WTC11 (cell line): ENCODE results near the gene PTPRN2. TPM values are rescaled to one million over a fixed set of nuclear protein-coding genes. Genes with fewer than 3 reads are reported as not detected.

ENCODE experiments used
- ATAC-seq: fragments of 200-7000 bp; cut with Tn5 transposase; 2 replicates; pipeline ENCODE4 v1.10.0; 2021; ENCODE audit warnings: mild to moderate bottlenecking, moderate library complexity
- CTCF ChIA-PET: fragments of 300-600 bp; sonication (Branson Sonifier 250); formaldehyde crosslinking; loops from one replicate; lab custom pipeline; 2021; ENCODE audit warnings: antibody characterized with exemption; lab: Charles Lee
- POLR2A ChIA-PET: fragments of 350-600 bp; sonication (Branson Sonifier 250); formaldehyde crosslinking; loops from one replicate; lab custom pipeline; 2021; ENCODE audit warnings: antibody characterized with exemption; lab: Charles Lee
- DNase-seq: peaks from one replicate; pipeline ENCODE4 v3.0.0; 2021; ENCODE audit warnings: low spot score
- H3K27ac Mint-ChIP-seq: 2 replicates; pipeline ENCODE4 v1.8.0; 2021; ENCODE audit warnings: mixed read lengths
- H3K27me3 Mint-ChIP-seq: 2 replicates; pipeline ENCODE4 v1.8.0; 2021; ENCODE audit warnings: low read depth, mild to moderate bottlenecking, moderate library complexity, mixed read lengths
- H3K36me3 Mint-ChIP-seq: 2 replicates; pipeline ENCODE4 v1.8.0; 2021; ENCODE audit warnings: mixed read lengths
- H3K4me1 Mint-ChIP-seq: 2 replicates; pipeline ENCODE4 v1.8.0; 2022; ENCODE audit warnings: mixed read lengths
- H3K4me3 Mint-ChIP-seq: 2 replicates; pipeline ENCODE4 v1.8.0; 2021; ENCODE audit warnings: mild to moderate bottlenecking, moderate library complexity, mixed read lengths
- H3K9me3 Mint-ChIP-seq: 2 replicates; pipeline ENCODE4 v1.8.0; 2021; ENCODE audit warnings: mixed read lengths
- ATF1 ChIP-seq: sonication (generic); formaldehyde crosslinking; IDR thresholded peaks from 2 replicates; pipeline ENCODE4 v1.8.1; 2023; ENCODE audit warnings: mild to moderate bottlenecking, moderate library complexity, missing genetic modification reagents
- CBFB ChIP-seq: sonication (generic); formaldehyde crosslinking; IDR thresholded peaks from 2 replicates; pipeline ENCODE4 v1.8.1; 2022; ENCODE audit warnings: mild to moderate bottlenecking, low read depth, missing genetic modification reagents
- EMX1 ChIP-seq: fragments of 250-450 bp; sonication (Bioruptor Pico); IDR thresholded peaks from 2 replicates; pipeline ENCODE4 v1.8.0; 2021; ENCODE audit warnings: mild to moderate bottlenecking
- FOXJ3 ChIP-seq: sonication (generic); formaldehyde crosslinking; IDR thresholded peaks from 2 replicates; pipeline ENCODE4 v1.9.0; 2021; ENCODE audit warnings: missing genetic modification reagents, mild to moderate bottlenecking, borderline replicate concordance
- FOXP1 ChIP-seq: sonication (generic); formaldehyde crosslinking; IDR thresholded peaks from 2 replicates; pipeline ENCODE4 v1.8.0; 2022; ENCODE audit warnings: missing genetic modification reagents, mild to moderate bottlenecking, moderate library complexity, borderline replicate concordance
- GRHL2 ChIP-seq: fragments of 250-450 bp; sonication (Bioruptor Pico); IDR thresholded peaks from 2 replicates; pipeline ENCODE4 v1.8.0; 2022; ENCODE audit warnings: mild to moderate bottlenecking, moderate library complexity; ENCODE audit not compliant: insufficient replicate concordance, severe bottlenecking
- GTF2I ChIP-seq: fragments of 250-450 bp; sonication (Bioruptor Pico); conservative IDR thresholded peaks from 2 replicates; pipeline ENCODE4 v1.4.0; 2021; ENCODE audit warnings: mild to moderate bottlenecking
- IRF2 ChIP-seq: sonication (generic); formaldehyde crosslinking; IDR thresholded peaks from 2 replicates; pipeline ENCODE4 v1.8.0; 2022; ENCODE audit warnings: low read depth, missing genetic modification reagents, borderline replicate concordance
- JAZF1 ChIP-seq: fragments of 250-450 bp; sonication (Bioruptor Pico); IDR thresholded peaks from 2 replicates; pipeline ENCODE4 v1.9.0; 2021; ENCODE audit warnings: moderate library complexity, mild to moderate bottlenecking, inconsistent platforms
- JUN ChIP-seq: sonication (generic); formaldehyde crosslinking; IDR thresholded peaks from 2 replicates; pipeline ENCODE4 v1.8.0; 2023; ENCODE audit warnings: mild to moderate bottlenecking, missing genetic modification reagents
- NFE2L1 ChIP-seq: sonication (generic); formaldehyde crosslinking; IDR thresholded peaks from 2 replicates; pipeline ENCODE4 v1.8.1; 2023; ENCODE audit warnings: missing genetic modification reagents
- NR2C2 ChIP-seq: sonication (generic); formaldehyde crosslinking; IDR thresholded peaks from 2 replicates; pipeline ENCODE4 v1.8.0; 2022; ENCODE audit warnings: mild to moderate bottlenecking, missing genetic modification reagents
- NR3C1 ChIP-seq: sonication (generic); formaldehyde crosslinking; conservative IDR thresholded peaks from 2 replicates; pipeline ENCODE4 v1.8.1; 2023; ENCODE audit warnings: low read depth, mild to moderate bottlenecking, missing genetic modification reagents
- SP1 ChIP-seq: sonication (generic); formaldehyde crosslinking; conservative IDR thresholded peaks from 2 replicates; pipeline ENCODE4 v1.8.1; 2022; ENCODE audit warnings: missing genetic modification reagents
- TP53 ChIP-seq: sonication (generic); formaldehyde crosslinking; IDR thresholded peaks from 2 replicates; pipeline ENCODE4 v1.8.1; 2023; ENCODE audit warnings: mild to moderate bottlenecking, missing genetic modification reagents
- ZBTB21 ChIP-seq: sonication (generic); formaldehyde crosslinking; IDR thresholded peaks from 2 replicates; pipeline ENCODE4 v1.8.1; 2023; ENCODE audit warnings: mild to moderate bottlenecking, missing genetic modification reagents, borderline replicate concordance
- ZNF396 ChIP-seq: fragments of 250-450 bp; sonication (Bioruptor Pico); IDR thresholded peaks from 2 replicates; pipeline ENCODE4 v1.8.0; 2021; ENCODE audit warnings: mild to moderate bottlenecking, moderate library complexity, borderline replicate concordance
- total RNA-seq: library from RNA; stranded (reverse); gene quantifications from 3 replicates; pipeline ENCODE4 v1.2.3, GENCODE V29; 2021
- TF ChIP-seq, protein P1 (sequence below): sonication (generic); formaldehyde crosslinking; conservative IDR thresholded peaks from 2 replicates; pipeline ENCODE4 v1.8.1; 2023; ENCODE audit warnings: mild to moderate bottlenecking, low read depth, missing genetic modification reagents, moderate library complexity
- TF ChIP-seq, protein P2 (sequence below): sonication (generic); formaldehyde crosslinking; IDR thresholded peaks from 2 replicates; pipeline ENCODE4 v1.8.0; 2022; ENCODE audit warnings: mild to moderate bottlenecking, missing genetic modification reagents
- TF ChIP-seq, protein P3 (sequence below): sonication (generic); formaldehyde crosslinking; IDR thresholded peaks from 2 replicates; pipeline ENCODE4 v1.8.1; 2023; ENCODE audit warnings: mild to moderate bottlenecking, missing genetic modification reagents, moderate library complexity
- TF ChIP-seq, protein P4 (sequence below): sonication (generic); formaldehyde crosslinking; IDR thresholded peaks from 2 replicates; pipeline ENCODE4 v1.8.0; 2022; ENCODE audit warnings: mild to moderate bottlenecking, missing genetic modification reagents
- TF ChIP-seq, protein P5 (sequence below): fragments of 250-450 bp; sonication (Bioruptor Pico); IDR thresholded peaks from 2 replicates; pipeline ENCODE4 v1.9.0; 2021; ENCODE audit warnings: mild to moderate bottlenecking
- TF ChIP-seq, protein P6 (sequence below): fragments of 250-450 bp; sonication (Bioruptor Pico); conservative IDR thresholded peaks from 2 replicates; pipeline ENCODE4 v1.9.0; 2021; ENCODE audit warnings: mild to moderate bottlenecking
- TF ChIP-seq, protein P7 (sequence below): sonication (generic); formaldehyde crosslinking; conservative IDR thresholded peaks from 2 replicates; pipeline ENCODE4 v1.8.1; 2022; ENCODE audit warnings: mild to moderate bottlenecking, missing genetic modification reagents
- TF ChIP-seq, protein P8 (sequence below): fragments of 250-450 bp; sonication (Bioruptor Pico); IDR thresholded peaks from 2 replicates; pipeline ENCODE4 v1.8.0; 2021; ENCODE audit warnings: mild to moderate bottlenecking

Gene PTPRN2
- total RNA-seq, 1 experiment from 2014 or later = 4.7 TPM

DNA sequence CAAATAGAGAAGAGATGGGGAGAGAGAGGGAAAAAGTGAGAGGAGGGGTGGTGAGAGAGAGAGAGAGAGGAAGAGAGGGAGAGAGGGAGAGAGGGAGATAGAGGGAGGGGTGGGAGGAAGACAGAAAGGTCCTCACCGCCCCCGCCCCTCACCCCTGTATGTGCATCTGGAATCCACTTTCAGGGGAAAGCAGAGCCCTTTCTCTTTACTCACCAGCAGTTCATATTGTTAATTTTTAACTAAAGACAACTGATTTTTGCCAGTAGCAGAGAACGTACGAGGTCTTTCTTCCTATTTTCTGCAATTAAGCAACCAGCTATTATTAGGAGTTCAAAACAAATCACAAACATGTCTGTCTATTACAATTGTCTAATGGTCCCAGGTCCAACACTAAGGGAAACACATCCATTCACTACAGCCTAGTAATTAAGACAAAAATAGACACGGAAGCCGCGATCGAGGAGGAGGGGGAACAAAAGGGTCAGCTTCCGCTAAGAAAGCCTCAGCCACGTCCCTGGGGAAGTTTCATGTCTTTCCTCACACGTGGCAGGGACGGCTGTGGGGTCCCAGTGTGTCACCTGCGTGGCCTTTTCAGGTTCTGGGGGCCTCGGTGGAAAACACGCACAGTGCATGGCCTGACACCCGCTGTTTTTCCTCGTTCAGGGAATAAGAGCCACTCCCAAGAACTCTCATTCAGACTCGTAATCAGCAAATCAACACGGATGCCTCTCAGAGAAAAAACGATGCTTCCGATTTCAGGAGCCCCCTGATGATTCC is 572.0 kb downstream of the PTPRN2 start:
- no peak for ATAC-seq

DNA sequence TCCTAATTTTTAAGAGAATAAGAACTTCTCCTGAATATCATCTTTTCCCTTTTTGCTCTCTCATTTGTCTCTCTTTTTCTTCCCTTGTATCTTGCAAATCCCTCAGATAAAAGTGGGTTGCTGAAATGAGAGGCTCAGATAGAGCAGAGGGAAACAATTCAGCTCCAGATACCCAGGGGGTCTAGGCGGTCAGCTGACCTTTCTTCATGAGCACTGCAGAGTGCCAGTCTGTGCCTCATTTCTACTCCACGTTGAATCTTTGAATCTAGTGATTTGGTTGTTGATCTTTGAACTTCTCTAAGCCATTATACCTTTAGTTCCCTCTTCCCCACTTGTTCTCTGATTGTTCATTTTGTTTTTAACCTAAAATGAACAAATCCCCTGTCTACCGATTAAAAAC is 572.6 kb downstream of the PTPRN2 start:
- TF ChIP-seq NR2C2 (CRISPR knock-in tag) (no peak), IRF2 (CRISPR knock-in tag) (no peak), GTF2I (no peak), NR3C1 (CRISPR knock-in tag) (no peak)
- TF ChIP-seq, protein P1, sequence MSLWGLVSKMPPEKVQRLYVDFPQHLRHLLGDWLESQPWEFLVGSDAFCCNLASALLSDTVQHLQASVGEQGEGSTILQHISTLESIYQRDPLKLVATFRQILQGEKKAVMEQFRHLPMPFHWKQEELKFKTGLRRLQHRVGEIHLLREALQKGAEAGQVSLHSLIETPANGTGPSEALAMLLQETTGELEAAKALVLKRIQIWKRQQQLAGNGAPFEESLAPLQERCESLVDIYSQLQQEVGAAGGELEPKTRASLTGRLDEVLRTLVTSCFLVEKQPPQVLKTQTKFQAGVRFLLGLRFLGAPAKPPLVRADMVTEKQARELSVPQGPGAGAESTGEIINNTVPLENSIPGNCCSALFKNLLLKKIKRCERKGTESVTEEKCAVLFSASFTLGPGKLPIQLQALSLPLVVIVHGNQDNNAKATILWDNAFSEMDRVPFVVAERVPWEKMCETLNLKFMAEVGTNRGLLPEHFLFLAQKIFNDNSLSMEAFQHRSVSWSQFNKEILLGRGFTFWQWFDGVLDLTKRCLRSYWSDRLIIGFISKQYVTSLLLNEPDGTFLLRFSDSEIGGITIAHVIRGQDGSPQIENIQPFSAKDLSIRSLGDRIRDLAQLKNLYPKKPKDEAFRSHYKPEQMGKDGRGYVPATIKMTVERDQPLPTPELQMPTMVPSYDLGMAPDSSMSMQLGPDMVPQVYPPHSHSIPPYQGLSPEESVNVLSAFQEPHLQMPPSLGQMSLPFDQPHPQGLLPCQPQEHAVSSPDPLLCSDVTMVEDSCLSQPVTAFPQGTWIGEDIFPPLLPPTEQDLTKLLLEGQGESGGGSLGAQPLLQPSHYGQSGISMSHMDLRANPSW (CRISPR knock-in tag) = no peak
- TF ChIP-seq, protein P2, sequence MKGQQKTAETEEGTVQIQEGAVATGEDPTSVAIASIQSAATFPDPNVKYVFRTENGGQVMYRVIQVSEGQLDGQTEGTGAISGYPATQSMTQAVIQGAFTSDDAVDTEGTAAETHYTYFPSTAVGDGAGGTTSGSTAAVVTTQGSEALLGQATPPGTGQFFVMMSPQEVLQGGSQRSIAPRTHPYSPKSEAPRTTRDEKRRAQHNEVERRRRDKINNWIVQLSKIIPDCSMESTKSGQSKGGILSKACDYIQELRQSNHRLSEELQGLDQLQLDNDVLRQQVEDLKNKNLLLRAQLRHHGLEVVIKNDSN (CRISPR knock-in tag) = no peak
- TF ChIP-seq, protein P3, sequence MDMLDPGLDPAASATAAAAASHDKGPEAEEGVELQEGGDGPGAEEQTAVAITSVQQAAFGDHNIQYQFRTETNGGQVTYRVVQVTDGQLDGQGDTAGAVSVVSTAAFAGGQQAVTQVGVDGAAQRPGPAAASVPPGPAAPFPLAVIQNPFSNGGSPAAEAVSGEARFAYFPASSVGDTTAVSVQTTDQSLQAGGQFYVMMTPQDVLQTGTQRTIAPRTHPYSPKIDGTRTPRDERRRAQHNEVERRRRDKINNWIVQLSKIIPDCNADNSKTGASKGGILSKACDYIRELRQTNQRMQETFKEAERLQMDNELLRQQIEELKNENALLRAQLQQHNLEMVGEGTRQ = peak; percentile 54
- TF ChIP-seq, protein P4, sequence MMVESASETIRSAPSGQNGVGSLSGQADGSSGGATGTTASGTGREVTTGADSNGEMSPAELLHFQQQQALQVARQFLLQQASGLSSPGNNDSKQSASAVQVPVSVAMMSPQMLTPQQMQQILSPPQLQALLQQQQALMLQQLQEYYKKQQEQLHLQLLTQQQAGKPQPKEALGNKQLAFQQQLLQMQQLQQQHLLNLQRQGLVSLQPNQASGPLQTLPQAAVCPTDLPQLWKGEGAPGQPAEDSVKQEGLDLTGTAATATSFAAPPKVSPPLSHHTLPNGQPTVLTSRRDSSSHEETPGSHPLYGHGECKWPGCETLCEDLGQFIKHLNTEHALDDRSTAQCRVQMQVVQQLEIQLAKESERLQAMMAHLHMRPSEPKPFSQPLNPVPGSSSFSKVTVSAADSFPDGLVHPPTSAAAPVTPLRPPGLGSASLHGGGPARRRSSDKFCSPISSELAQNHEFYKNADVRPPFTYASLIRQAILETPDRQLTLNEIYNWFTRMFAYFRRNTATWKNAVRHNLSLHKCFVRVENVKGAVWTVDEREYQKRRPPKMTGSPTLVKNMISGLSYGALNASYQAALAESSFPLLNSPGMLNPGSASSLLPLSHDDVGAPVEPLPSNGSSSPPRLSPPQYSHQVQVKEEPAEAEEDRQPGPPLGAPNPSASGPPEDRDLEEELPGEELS (CRISPR knock-in tag) = no peak
- ATAC-seq (no peak), DNase-seq (no peak)
- Mint-ChIP-seq H3K4me3 (no peak overlapping the region), H3K27ac (no peak overlapping the region), H3K4me1 (peaks cover 27% of the 10 kb centered on the region), H3K9me3 (peaks cover 16% of the 10 kb centered on the region), H3K27me3 (peaks cover 8% of the 10 kb centered on the region), H3K36me3 (peaks cover 22% of the 10 kb centered on the region; the same call in 1 of the 2 replicates)
- ChIA-PET POLR2A (no interaction called here), CTCF (no interaction called here)

More for the DNA sequence above, 572.0 kb downstream of the PTPRN2 start:
- Mint-ChIP-seq H3K4me1 (peaks cover 22% of the 10 kb centered on the region), H3K36me3 (peaks cover 21% of the 10 kb centered on the region; the same call in 1 of the 2 replicates), H3K27ac (no peak overlapping the region), H3K27me3 (peaks cover 8% of the 10 kb centered on the region), H3K9me3 (peaks cover 13% of the 10 kb centered on the region), H3K4me3 (no peak overlapping the region)
- POLR2A ChIA-PET = no interaction called here
- no peak for DNase-seq
- CTCF ChIA-PET = no interaction called here
- no peak for TF ChIP-seq CBFB (CRISPR knock-in tag)
- no peak for TF ChIP-seq EMX1 (CRISPR knock-in tag)
- TF ChIP-seq, protein P4 (CRISPR knock-in tag) = no peak
- no peak for TF ChIP-seq FOXJ3 (CRISPR knock-in tag)
- TF ChIP-seq, protein P5, sequence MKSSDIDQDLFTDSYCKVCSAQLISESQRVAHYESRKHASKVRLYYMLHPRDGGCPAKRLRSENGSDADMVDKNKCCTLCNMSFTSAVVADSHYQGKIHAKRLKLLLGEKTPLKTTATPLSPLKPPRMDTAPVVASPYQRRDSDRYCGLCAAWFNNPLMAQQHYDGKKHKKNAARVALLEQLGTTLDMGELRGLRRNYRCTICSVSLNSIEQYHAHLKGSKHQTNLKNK (CRISPR knock-in tag) = no peak
- TF ChIP-seq TP53 (CRISPR knock-in tag) = no peak
- TF ChIP-seq JUN (CRISPR knock-in tag) = no peak
- TF ChIP-seq, protein P6, sequence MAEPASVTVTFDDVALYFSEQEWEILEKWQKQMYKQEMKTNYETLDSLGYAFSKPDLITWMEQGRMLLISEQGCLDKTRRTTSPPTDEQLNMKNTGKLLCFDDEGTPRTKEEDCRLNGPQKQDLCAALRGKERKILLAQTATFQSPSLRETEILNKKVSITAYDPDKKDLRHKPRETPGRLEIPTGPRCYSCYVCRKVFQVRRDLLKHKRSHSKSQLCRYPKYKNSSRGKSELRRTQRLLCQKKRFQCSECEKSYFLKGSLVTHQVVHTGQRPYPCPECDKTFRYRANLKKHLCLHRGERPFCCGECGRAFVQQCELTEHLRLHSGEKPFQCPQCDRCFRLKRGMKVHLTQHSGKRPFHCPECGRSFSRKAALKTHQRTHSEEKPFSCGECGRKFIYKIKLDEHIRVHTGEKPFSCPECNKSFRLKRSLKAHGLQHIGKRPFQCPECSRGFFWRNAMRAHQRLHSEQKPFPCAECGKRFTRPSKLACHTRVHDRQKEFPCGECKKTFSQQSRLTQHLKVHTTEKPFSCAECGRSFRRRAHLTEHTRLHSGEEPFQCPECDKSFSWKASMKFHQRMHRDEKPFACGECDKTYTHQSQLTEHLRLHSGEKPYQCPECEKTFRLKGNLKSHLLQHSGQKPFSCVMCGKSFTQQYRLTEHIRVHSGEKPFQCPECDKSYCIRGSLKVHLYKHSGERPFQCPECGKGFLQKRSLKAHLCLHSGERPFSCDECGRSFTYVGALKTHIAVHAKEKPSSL (CRISPR knock-in tag) = no peak
- no peak for TF ChIP-seq ATF1 (CRISPR knock-in tag)
- TF ChIP-seq ZNF396 = no peak
- TF ChIP-seq FOXP1 (CRISPR knock-in tag) = no peak
- TF ChIP-seq NFE2L1 (CRISPR knock-in tag) = no peak
- TF ChIP-seq JAZF1 = no peak
- TF ChIP-seq ZBTB21 (CRISPR knock-in tag) = no peak
- TF ChIP-seq NR3C1 (CRISPR knock-in tag) = no peak
- TF ChIP-seq, protein P7, sequence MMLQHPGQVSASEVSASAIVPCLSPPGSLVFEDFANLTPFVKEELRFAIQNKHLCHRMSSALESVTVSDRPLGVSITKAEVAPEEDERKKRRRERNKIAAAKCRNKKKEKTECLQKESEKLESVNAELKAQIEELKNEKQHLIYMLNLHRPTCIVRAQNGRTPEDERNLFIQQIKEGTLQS (CRISPR knock-in tag) = no peak
- TF ChIP-seq SP1 = no peak
- TF ChIP-seq, protein P8, sequence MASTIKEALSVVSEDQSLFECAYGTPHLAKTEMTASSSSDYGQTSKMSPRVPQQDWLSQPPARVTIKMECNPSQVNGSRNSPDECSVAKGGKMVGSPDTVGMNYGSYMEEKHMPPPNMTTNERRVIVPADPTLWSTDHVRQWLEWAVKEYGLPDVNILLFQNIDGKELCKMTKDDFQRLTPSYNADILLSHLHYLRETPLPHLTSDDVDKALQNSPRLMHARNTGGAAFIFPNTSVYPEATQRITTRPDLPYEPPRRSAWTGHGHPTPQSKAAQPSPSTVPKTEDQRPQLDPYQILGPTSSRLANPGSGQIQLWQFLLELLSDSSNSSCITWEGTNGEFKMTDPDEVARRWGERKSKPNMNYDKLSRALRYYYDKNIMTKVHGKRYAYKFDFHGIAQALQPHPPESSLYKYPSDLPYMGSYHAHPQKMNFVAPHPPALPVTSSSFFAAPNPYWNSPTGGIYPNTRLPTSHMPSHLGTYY (CRISPR knock-in tag) = no peak
- no peak for TF ChIP-seq GRHL2
